HepG2 (cell line): Measurements from ENCODE around the gene LSM14B.

Experiments
- KDM1A ChIP-seq: IDR thresholded peaks from 2 replicates; pipeline ENCODE4 v1.6.1; 2016; ENCODE audit warnings: missing compliant biosample characterization
- TF ChIP-seq, protein P1 (sequence below): sonication (generic); formaldehyde crosslinking; IDR thresholded peaks from 2 replicates; pipeline ENCODE4 v1.4.0; 2020; ENCODE audit warnings: missing genetic modification reagents, borderline replicate concordance
- TF ChIP-seq, protein P2 (sequence below), 2 experiments: sonication (generic) in 1 of 2; formaldehyde crosslinking in 1 of 2; IDR thresholded peaks; 2 replicates each; pipeline versions ENCODE4 v1.4.0 to v1.6.1; 2016 to 2020; ENCODE audit warnings: borderline replicate concordance in 1 of 2, low read depth in 1 of 2, mild to moderate bottlenecking in 1 of 2, missing genetic modification reagents in 1 of 2

DNA sequence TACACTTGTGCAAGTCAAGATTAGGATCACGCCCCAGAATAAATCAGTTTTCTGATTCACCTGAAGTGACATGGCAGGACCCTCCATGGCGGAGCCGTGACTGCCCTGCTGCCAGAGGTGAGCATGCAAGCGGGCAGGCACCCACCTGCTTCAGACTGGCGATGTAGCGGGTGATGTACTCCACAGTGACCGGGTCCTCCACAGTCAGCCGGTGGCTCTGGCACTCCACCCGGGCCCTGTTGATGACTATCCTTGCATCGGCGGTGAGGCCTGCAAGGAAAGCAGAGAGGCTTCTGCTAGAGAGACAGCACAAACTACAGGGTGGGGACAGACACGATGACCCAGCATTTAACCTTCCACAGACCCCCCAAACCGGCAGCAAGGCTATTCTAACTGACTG is 17.4 kb downstream of the LSM14B start:
- TF ChIP-seq, protein P1, sequence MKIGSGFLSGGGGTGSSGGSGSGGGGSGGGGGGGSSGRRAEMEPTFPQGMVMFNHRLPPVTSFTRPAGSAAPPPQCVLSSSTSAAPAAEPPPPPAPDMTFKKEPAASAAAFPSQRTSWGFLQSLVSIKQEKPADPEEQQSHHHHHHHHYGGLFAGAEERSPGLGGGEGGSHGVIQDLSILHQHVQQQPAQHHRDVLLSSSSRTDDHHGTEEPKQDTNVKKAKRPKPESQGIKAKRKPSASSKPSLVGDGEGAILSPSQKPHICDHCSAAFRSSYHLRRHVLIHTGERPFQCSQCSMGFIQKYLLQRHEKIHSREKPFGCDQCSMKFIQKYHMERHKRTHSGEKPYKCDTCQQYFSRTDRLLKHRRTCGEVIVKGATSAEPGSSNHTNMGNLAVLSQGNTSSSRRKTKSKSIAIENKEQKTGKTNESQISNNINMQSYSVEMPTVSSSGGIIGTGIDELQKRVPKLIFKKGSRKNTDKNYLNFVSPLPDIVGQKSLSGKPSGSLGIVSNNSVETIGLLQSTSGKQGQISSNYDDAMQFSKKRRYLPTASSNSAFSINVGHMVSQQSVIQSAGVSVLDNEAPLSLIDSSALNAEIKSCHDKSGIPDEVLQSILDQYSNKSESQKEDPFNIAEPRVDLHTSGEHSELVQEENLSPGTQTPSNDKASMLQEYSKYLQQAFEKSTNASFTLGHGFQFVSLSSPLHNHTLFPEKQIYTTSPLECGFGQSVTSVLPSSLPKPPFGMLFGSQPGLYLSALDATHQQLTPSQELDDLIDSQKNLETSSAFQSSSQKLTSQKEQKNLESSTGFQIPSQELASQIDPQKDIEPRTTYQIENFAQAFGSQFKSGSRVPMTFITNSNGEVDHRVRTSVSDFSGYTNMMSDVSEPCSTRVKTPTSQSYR = no peak
- TF ChIP-seq, protein P2, sequence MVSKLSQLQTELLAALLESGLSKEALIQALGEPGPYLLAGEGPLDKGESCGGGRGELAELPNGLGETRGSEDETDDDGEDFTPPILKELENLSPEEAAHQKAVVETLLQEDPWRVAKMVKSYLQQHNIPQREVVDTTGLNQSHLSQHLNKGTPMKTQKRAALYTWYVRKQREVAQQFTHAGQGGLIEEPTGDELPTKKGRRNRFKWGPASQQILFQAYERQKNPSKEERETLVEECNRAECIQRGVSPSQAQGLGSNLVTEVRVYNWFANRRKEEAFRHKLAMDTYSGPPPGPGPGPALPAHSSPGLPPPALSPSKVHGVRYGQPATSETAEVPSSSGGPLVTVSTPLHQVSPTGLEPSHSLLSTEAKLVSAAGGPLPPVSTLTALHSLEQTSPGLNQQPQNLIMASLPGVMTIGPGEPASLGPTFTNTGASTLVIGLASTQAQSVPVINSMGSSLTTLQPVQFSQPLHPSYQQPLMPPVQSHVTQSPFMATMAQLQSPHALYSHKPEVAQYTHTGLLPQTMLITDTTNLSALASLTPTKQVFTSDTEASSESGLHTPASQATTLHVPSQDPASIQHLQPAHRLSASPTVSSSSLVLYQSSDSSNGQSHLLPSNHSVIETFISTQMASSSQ (IDR thresholded peaks at IDR 0.05; ENCODE audit: low read depth) = no peak
- TF ChIP-seq, protein P2 (CRISPR knock-in tag; IDR thresholded peaks at IDR 0.05; ENCODE audit: borderline replicate concordance) = no peak
- no peak for TF ChIP-seq KDM1A (CRISPR knock-in tag)
